Activated CD4-positive, alpha-beta T cell treated with anti-CD3 and anti-CD28 coated beads for 36 hours (primary cell): ENCODE measurements around the gene REXO5. TPM values are rescaled to one million over a fixed set of nuclear protein-coding genes. Genes with fewer than 3 reads are reported as not detected.
A peak's percentile ranks its signal among the peaks of the same experiment; 100 is the strongest.
"Not testable (repeated sequence)": the region's sequence is repeated elsewhere in the genome, so short reads cannot be mapped to it uniquely, and the experiment has no call there.

Experiments used
- ATAC-seq: fragments of 200-7000 bp; cut with Tn5 transposase; one replicate; pipeline ENCODE4 v1.10.0; 2021; ENCODE audit warnings: mild to moderate bottlenecking, moderate library complexity
- CTCF ChIA-PET: fragments of 350-600 bp; sonication (Branson Sonifier 250); formaldehyde crosslinking; loops from one replicate; lab custom pipeline; 2021; ENCODE audit warnings: antibody characterized with exemption; lab: Charles Lee
- POLR2A ChIA-PET: fragments of 350-600 bp; sonication (Branson Sonifier 250); formaldehyde crosslinking; loops from one replicate; lab custom pipeline; 2021; ENCODE audit warnings: antibody characterized with exemption, inconsistent platforms; lab: Charles Lee
- DNase-seq: peaks from one replicate; pipeline ENCODE4 v3.0.0-alpha.2; 2020
- H3K27ac Mint-ChIP-seq: one replicate; pipeline ENCODE4 v1.8.0; 2021; ENCODE audit warnings: mixed read lengths
- H3K27me3 Mint-ChIP-seq: one replicate; pipeline ENCODE4 v1.8.0; 2021; ENCODE audit warnings: mixed read lengths
- H3K36me3 Mint-ChIP-seq: one replicate; pipeline ENCODE4 v1.8.0; 2021; ENCODE audit warnings: low read depth, mixed read lengths
- H3K4me1 Mint-ChIP-seq: one replicate; pipeline ENCODE4 v1.8.0; 2021; ENCODE audit warnings: mixed read lengths
- H3K4me3 Mint-ChIP-seq: one replicate; pipeline ENCODE4 v1.8.0; 2021; ENCODE audit warnings: mild to moderate bottlenecking, moderate library complexity, mixed read lengths
- H3K9me3 Mint-ChIP-seq: one replicate; pipeline ENCODE4 v1.8.0; 2021; ENCODE audit warnings: low read depth, mixed read lengths
- intact Hi-C, 2 experiments: fragments of 100-400 bp; cut with DNase I in 1 of 2; cut with micrococcal nuclease in 1 of 2; formaldehyde crosslinking; loops; one replicate each; pipeline versions ENCODE4 v1.14.2 to v1.15.1; 2022 to 2024; cut with DNase I, micrococcal nuclease
- total RNA-seq, 2 experiments: library from RNA; stranded (reverse); gene quantifications; one replicate each; pipeline ENCODE4 v1.2.3, GENCODE V29; 2021

Gene REXO5
- total RNA-seq = 10 to 100 TPM; 17.9 to 20.4 TPM

GRCh38 chr16:20806168-20807050 lies at the start of gene REXO5, which contains the start of gene ERI2:
REXO5 (plus strand) TSS chr16:20806527; CDS start chr16:20806954, 427 bp downstream.
ERI2 (minus strand) TSS chr16:20806472; CDS start chr16:20806430, 42 bp downstream.
- H3K27me3 Mint-ChIP-seq = no peaks in the 10 kb centered on the region
- intact Hi-C loops = loop anchor here in 1 of 2 experiments (1.0 to 10.0 kb wide), 6 partner anchors 65 to 1568 kb away; partner anchors contain the start of genes CDR2, DCUN1D3, LYRM1 and THUMPD1
- H3K27ac Mint-ChIP-seq = peak within 1 kb of the TSS; percentile 97
- DNase-seq = peak; percentile 86
- peaks cover 18% of the 10 kb centered on the region for H3K4me1 Mint-ChIP-seq
- ChIA-PET CTCF (interaction anchor here (0.7 to 1.5 kb wide), 11 partner anchors 15 to 1974 kb away, joined by 3 to 6 read pairs (median 3); no protein-coding TSS in a partner anchor), POLR2A (no interaction called here)
- H3K36me3 Mint-ChIP-seq = peaks cover 6% of the 10 kb centered on the region
- H3K9me3 Mint-ChIP-seq = no peaks in the 10 kb centered on the region
- peak within 1 kb of the TSS; percentile 79 for H3K4me3 Mint-ChIP-seq
- ATAC-seq = peak; percentile 87

- Mint-ChIP-seq H3K4me3 (no peak overlapping the region), H3K4me1 (peaks cover 22% of the 10 kb centered on the region), H3K9me3 (peaks cover 14% of the 10 kb centered on the region), H3K27ac (no peak overlapping the region), H3K27me3 (peaks cover 1% of the 10 kb centered on the region), H3K36me3 (peaks cover 9% of the 10 kb centered on the region)
- CTCF ChIA-PET = no interaction called here
- ATAC-seq (no peak), DNase-seq (no peak)
- intact Hi-C loops = no loop called here
- POLR2A ChIA-PET = no interaction called here
Measured at GRCh38 chr16:20760346-20760745, 46.0 kb upstream of the REXO5 start.

GRCh38 chr16:20761175-20761574 lies 45.2 kb upstream of the REXO5 start:
- ChIA-PET POLR2A (no interaction called here), CTCF (no interaction called here)
- Mint-ChIP-seq H3K9me3 (peaks cover 14% of the 10 kb centered on the region), H3K4me3 (no peak overlapping the region), H3K27me3 (no peaks in the 10 kb centered on the region), H3K27ac (no peak overlapping the region), H3K36me3 (peaks cover 9% of the 10 kb centered on the region), H3K4me1 (peaks cover 22% of the 10 kb centered on the region)
- DNase-seq = no peak
- intact Hi-C loops = no loop called here
- no peak for ATAC-seq

- POLR2A ChIA-PET = no interaction called here
- H3K4me3 Mint-ChIP-seq = peak overlapping the region; percentile 83
- intact Hi-C loops = loop anchor here (1.0 kb wide), 1 partner anchor 21 kb away; the partner anchor contains the start of gene THUMPD1 (in 2 of the 2)
- ATAC-seq (no peak), DNase-seq (no peak)
- CTCF ChIA-PET = no interaction called here
- no peaks in the 10 kb centered on the region for H3K27me3 Mint-ChIP-seq
- peaks cover 14% of the 10 kb centered on the region for H3K9me3 Mint-ChIP-seq
- peaks cover 22% of the 10 kb centered on the region for H3K4me1 Mint-ChIP-seq
- H3K27ac Mint-ChIP-seq = peak overlapping the region; percentile 93
- peaks cover 9% of the 10 kb centered on the region for H3K36me3 Mint-ChIP-seq
Measured at GRCh38 chr16:20762404-20763123, 43.8 kb upstream of the REXO5 start.

- peak; percentile 99 for ATAC-seq
- peaks cover 9% of the 10 kb centered on the region for H3K36me3 Mint-ChIP-seq
- intact Hi-C loops = loop anchor here (1.0 kb wide), 1 partner anchor 22 kb away; the partner anchor contains the start of gene THUMPD1 (in 2 of the 2)
- H3K4me1 Mint-ChIP-seq = peaks cover 22% of the 10 kb centered on the region
- peak within 1 kb of the TSS; percentile 93 for H3K27ac Mint-ChIP-seq
- ChIA-PET CTCF (interaction anchor here (0.9 to 1.4 kb wide), 2 partner anchors 36 to 379 kb away, joined by 3 read pairs; no protein-coding TSS in a partner anchor), POLR2A (interaction anchor here (0.9 to 1.2 kb wide), 2 partner anchors 14 to 394 kb away, joined by 3 to 5 read pairs; no protein-coding TSS in a partner anchor)
- DNase-seq = peak; percentile 75
- H3K27me3 Mint-ChIP-seq = no peaks in the 10 kb centered on the region
- H3K9me3 Mint-ChIP-seq = peaks cover 14% of the 10 kb centered on the region
- peak within 1 kb of the TSS; percentile 83 for H3K4me3 Mint-ChIP-seq
Measured at GRCh38 chr16:20763461-20764232, 42.7 kb upstream of the REXO5 start, which contains the start of gene ACSM3. ACSM3 (plus strand) TSS chr16:20764014; CDS start chr16:20770035, 6,021 bp downstream.

- H3K27me3 Mint-ChIP-seq, DNase-seq, intact Hi-C loops, H3K36me3 Mint-ChIP-seq, H3K27ac Mint-ChIP-seq, H3K4me3 Mint-ChIP-seq, ATAC-seq: not testable (repeated sequence)
- CTCF ChIA-PET = interaction anchor here (1.3 to 1.4 kb wide), 2 partner anchors 19 to 35 kb away, joined by 3 to 6 read pairs; no protein-coding TSS in a partner anchor
- peaks cover 14% of the 10 kb centered on the region for H3K9me3 Mint-ChIP-seq
- H3K4me1 Mint-ChIP-seq = peaks cover 22% of the 10 kb centered on the region
- POLR2A ChIA-PET = interaction anchor here (1.2 kb wide), 1 partner anchor 14 kb away, joined by 3 read pairs; no protein-coding TSS in a partner anchor
Measured at GRCh38 chr16:20764448-20764847, 41.9 kb upstream of the REXO5 start.

- CTCF ChIA-PET = interaction anchor here (1.1 to 1.3 kb wide), 2 partner anchors 8 to 17 kb away, joined by 3 to 6 read pairs; no protein-coding TSS in a partner anchor
- H3K27me3 Mint-ChIP-seq = no peaks in the 10 kb centered on the region
- peaks cover 6% of the 10 kb centered on the region for H3K9me3 Mint-ChIP-seq
- no peak for DNase-seq
- POLR2A ChIA-PET = interaction anchor here (0.6 kb wide), 1 partner anchor 140 kb away, joined by 3 read pairs; no protein-coding TSS in a partner anchor
- no peak overlapping the region for H3K4me3 Mint-ChIP-seq
- peaks cover 4% of the 10 kb centered on the region for H3K36me3 Mint-ChIP-seq
- ATAC-seq = no peak
- intact Hi-C loops = no loop called here
- H3K27ac Mint-ChIP-seq = no peak overlapping the region
- H3K4me1 Mint-ChIP-seq = peaks cover 22% of the 10 kb centered on the region
Measured at GRCh38 chr16:20765732-20766131, 40.6 kb upstream of the REXO5 start.

- H3K36me3 Mint-ChIP-seq = no peaks in the 10 kb centered on the region
- H3K4me3 Mint-ChIP-seq = no peak overlapping the region
- no peak for ATAC-seq
- H3K27ac Mint-ChIP-seq = no peak overlapping the region
- peaks cover 22% of the 10 kb centered on the region for H3K4me1 Mint-ChIP-seq
- no peaks in the 10 kb centered on the region for H3K27me3 Mint-ChIP-seq
- DNase-seq = no peak
- peaks cover 2% of the 10 kb centered on the region for H3K9me3 Mint-ChIP-seq
- ChIA-PET POLR2A (no interaction called here), CTCF (no interaction called here)
- intact Hi-C loops = no loop called here
Measured at GRCh38 chr16:20766294-20766693, 40.0 kb upstream of the REXO5 start.

- H3K4me1 Mint-ChIP-seq = peaks cover 19% of the 10 kb centered on the region
- no peaks in the 10 kb centered on the region for H3K27me3 Mint-ChIP-seq
- no peak overlapping the region for H3K4me3 Mint-ChIP-seq
- peaks cover 1% of the 10 kb centered on the region for H3K9me3 Mint-ChIP-seq
- POLR2A ChIA-PET = no interaction called here
- CTCF ChIA-PET = no interaction called here
- ATAC-seq (no peak), DNase-seq (no peak)
- intact Hi-C loops = no loop called here
- H3K36me3 Mint-ChIP-seq = no peaks in the 10 kb centered on the region
- H3K27ac Mint-ChIP-seq = no peak overlapping the region
Measured at GRCh38 chr16:20767577-20767976, 38.8 kb upstream of the REXO5 start.

- no peak for DNase-seq
- no peaks in the 10 kb centered on the region for H3K27me3 Mint-ChIP-seq
- H3K9me3 Mint-ChIP-seq = no peaks in the 10 kb centered on the region
- peaks cover 15% of the 10 kb centered on the region for H3K4me1 Mint-ChIP-seq
- no peak for ATAC-seq
- no peak overlapping the region for H3K4me3 Mint-ChIP-seq
- POLR2A ChIA-PET = no interaction called here
- H3K36me3 Mint-ChIP-seq = no peaks in the 10 kb centered on the region
- CTCF ChIA-PET = no interaction called here
- intact Hi-C loops = no loop called here
- no peak overlapping the region for H3K27ac Mint-ChIP-seq
Measured at GRCh38 chr16:20768121-20768520, 38.2 kb upstream of the REXO5 start.
